A549 (cell line): ENCODE data around the gene RUFY2. TPM values are rescaled to one million over a fixed set of nuclear protein-coding genes. Genes with fewer than 3 reads are reported as not detected.

Source experiments
- ATAC-seq, 2 experiments: fragments of 200-7000 bp in 1 of 2; fragments of >200 bp in 1 of 2; cut with Nextera tagmentation in 1 of 2; cut with Tn5 transposase in 1 of 2; 3 replicates each; pipeline versions ENCODE4 v1.8.0 to v1.9.1; 2018 to 2020; ENCODE audit warnings: mild to moderate bottlenecking in 1 of 2, moderate library complexity in 1 of 2
- CTCF ChIA-PET: fragments of 300-600 bp; sonication (Branson Sonifier 250); formaldehyde crosslinking; extraction: SDS; loops from one replicate; lab custom pipeline; 2021; ENCODE audit warnings: antibody characterized with exemption, inconsistent platforms; lab: Yijun Ruan, JAX
- POLR2A ChIA-PET: fragments of 350-600 bp; formaldehyde crosslinking; extraction: SDS; loops from one replicate; lab custom pipeline; 2021; ENCODE audit warnings: antibody characterized with exemption, inconsistent platforms; lab: Yijun Ruan, JAX
- DNase-seq, 2 experiments: peaks; one replicate each; pipeline versions ENCODE4 v3.0.0 to v3.0.0-alpha.2; 2011 to 2016; ENCODE audit warnings: low read depth in 1 of 2, low spot score in 1 of 2
- FAIRE-seq: peaks from 2 replicates; lab custom pipeline; 2011; peaks lifted over from hg19 to GRCh38; lab: Jason Lieb, UNC
- H3K27ac ChIP-seq, 2 experiments: fragments of >200 bp; sonication (Bioruptor Twin); formaldehyde crosslinking; 3 replicates each; pipeline ENCODE4 v1.5.1; 2016 to 2017
- H3K4me1 ChIP-seq: fragments of >200 bp; sonication (Bioruptor Twin); formaldehyde crosslinking; 3 replicates; pipeline ENCODE4 v1.6.1; 2016
- H3K4me2 ChIP-seq: fragments of >200 bp; sonication (Bioruptor Twin); formaldehyde crosslinking; 3 replicates; pipeline ENCODE4 v1.6.1; 2016
- H3K4me3 ChIP-seq: fragments of >200 bp; sonication (Bioruptor Twin); formaldehyde crosslinking; 3 replicates; pipeline ENCODE4 v1.5.1; 2016
- H3K9me3 ChIP-seq: fragments of >200 bp; sonication (Bioruptor Twin); formaldehyde crosslinking; 3 replicates; pipeline ENCODE4 v1.6.1; 2016
- CEBPB ChIP-seq, 2 experiments: fragments of >200 bp in 1 of 2; sonication (Bioruptor Twin) in 1 of 2; formaldehyde crosslinking in 1 of 2; IDR thresholded peaks; 2 replicates each; pipeline ENCODE4 v1.6.1; 2012 to 2016
- CHD4 ChIP-seq: fragments of 200-600 bp; sonication (generic); IDR thresholded peaks from 2 replicates; pipeline ENCODE4 v1.6.1; 2016; ENCODE audit warnings: antibody characterized with exemption, mild to moderate bottlenecking, borderline replicate concordance
- ESRRA ChIP-seq: fragments of 150-350 bp; IDR thresholded peaks from 2 replicates; pipeline ENCODE4 v1.6.1; 2014; ENCODE audit warnings: mild to moderate bottlenecking, low read length, borderline replicate concordance
- FOSB ChIP-seq: fragments of 250-450 bp; sonication (Bioruptor Pico); IDR thresholded peaks from 2 replicates; pipeline ENCODE4 v1.5.0; 2020; ENCODE audit warnings: mild to moderate bottlenecking, moderate library complexity
- HDAC2 ChIP-seq: fragments of 200-600 bp; sonication (generic); IDR thresholded peaks from 2 replicates; pipeline ENCODE4 v1.6.1; 2016
- HEYL ChIP-seq: fragments of 250-450 bp; sonication (Bioruptor Pico); IDR thresholded peaks from 2 replicates; pipeline ENCODE4 v1.8.0; 2021; ENCODE audit warnings: mild to moderate bottlenecking, moderate library complexity
- HMGXB4 ChIP-seq: fragments of 250-450 bp; sonication (Bioruptor Pico); IDR thresholded peaks from 2 replicates; pipeline ENCODE4 v1.5.0; 2021; ENCODE audit warnings: mild to moderate bottlenecking, moderate library complexity, borderline replicate concordance
- JUNB ChIP-seq: fragments of >200 bp; sonication (Bioruptor Twin); formaldehyde crosslinking; IDR thresholded peaks from 2 replicates; pipeline ENCODE4 v1.6.1; 2016
- MAX ChIP-seq: IDR thresholded peaks from 2 replicates; pipeline ENCODE4 v1.6.1; 2012
- POLR2AphosphoS2 ChIP-seq: conservative IDR thresholded peaks from 2 replicates; pipeline ENCODE4 v1.6.1; 2012; ENCODE audit warnings: low read length, improper control_type of control experiment, inconsistent platforms
- RAD21 ChIP-seq, 2 experiments: fragments of >200 bp in 1 of 2; sonication (Bioruptor Twin) in 1 of 2; formaldehyde crosslinking in 1 of 2; IDR thresholded peaks in 1 of 2; conservative IDR thresholded peaks in 1 of 2; 2 replicates in 1 of 2; 3 replicates in 1 of 2; pipeline ENCODE4 v1.6.1; 2012 to 2018; ENCODE audit warnings: inconsistent platforms in 1 of 2
- RARB ChIP-seq: fragments of 250-450 bp; sonication (Bioruptor Pico); IDR thresholded peaks from 2 replicates; pipeline ENCODE4 v1.8.0; 2021; ENCODE audit warnings: mild to moderate bottlenecking, moderate library complexity
- REST ChIP-seq: fragments of 200-600 bp; sonication (generic); IDR thresholded peaks from 2 replicates; pipeline ENCODE4 v1.6.1; 2016; ENCODE audit warnings: antibody characterized with exemption, mild to moderate bottlenecking, moderate library complexity
- SMC3 ChIP-seq: fragments of >200 bp; sonication (Bioruptor Twin); formaldehyde crosslinking; IDR thresholded peaks from 3 replicates; pipeline ENCODE4 v1.6.1; 2018; ENCODE audit warnings: inconsistent platforms
- WGBS: methylation state at CpG from one replicate; pipeline ENCODE4 v1.1.6; 2017; ENCODE audit errors: missing lambda C conversion rate; 5-methylcytosine and 5-hydroxymethylcytosine counted together
- polyA plus RNA-seq, 4 experiments: library from polyadenylated mRNA; depleted of rRNA in 3 of 4; stranded (reverse); fragments of >200 nt; fragmentation: RNase III in 1 of 4; extraction: RNeasy Plus Mini Kit Qiagen cat#74134 plus additional on column Dnase treatment in 1 of 4; gene quantifications; 2 replicates in 3 of 4; 3 replicates in 1 of 4; pipeline ENCODE4 v1.2.3, GENCODE V29; 2011 to 2017

RUFY2 gene
- polyA plus RNA-seq, 2 of the 4 experiments (the other 2 are of a cell fraction), result 7.9 to 20.3 TPM

GRCh38 chr10:68342909-68343516 is 64.1 kb downstream of the RUFY2 start:
- no peak overlapping the region for H3K4me2 ChIP-seq
- DNase-seq (no peak), FAIRE-seq (no peak), ATAC-seq (no peak)
- POLR2A ChIA-PET, result interaction anchor here (1.4 kb wide), 1 partner anchor 11 kb away, joined by 3 read pairs; the partner anchor contains the start of gene HNRNPH3
- TF ChIP-seq FOSB (CRISPR knock-in tag) (no peak), MAX (no peak), REST (peak; percentile 29; the same call in 1 of the 2 replicates), SMC3 (no peak), RARB (CRISPR knock-in tag) (peak; percentile 7; the same call in 1 of the 2 replicates), POLR2AphosphoS2 (no peak), JUNB (0 out of 2 replicates have a peak, but pooled peaks have one; percentile 9), RAD21 (conservative IDR thresholded peaks at IDR 0.05 in 1 of 2, IDR thresholded peaks at IDR 0.05 in 1 of 2) (no peak)
- no peak overlapping the region for H3K4me3 ChIP-seq
- peaks cover 8% of the 10 kb centered on the region; the same call in 2 of the 3 replicates for H3K4me1 ChIP-seq
- no peaks in the 10 kb centered on the region for H3K9me3 ChIP-seq
- CTCF ChIA-PET, result interaction anchor here (0.5 kb wide), 1 partner anchor 68 kb away, joined by 3 read pairs; no protein-coding TSS in a partner anchor
- no peak overlapping the region for H3K27ac ChIP-seq
- 88% methylated on average over 3 of the region's 3 CpGs for WGBS

GRCh38 chr10:68340358-68341080 is 66.6 kb downstream of the RUFY2 start:
- no peak for DNase-seq
- TF ChIP-seq REST (no peak), CEBPB (IDR thresholded peaks at IDR 0.05) (no peak), HEYL (CRISPR knock-in tag) (no peak), POLR2AphosphoS2 (no peak), HDAC2 (no peak), HMGXB4 (no peak), ESRRA (no peak), CHD4 (no peak)
- no peak for ATAC-seq
- H3K27ac ChIP-seq, result no peak overlapping the region
- H3K9me3 ChIP-seq, result no peaks in the 10 kb centered on the region
- ChIA-PET POLR2A (interaction anchor here (2.2 kb wide), 1 partner anchor 8 kb away, joined by 12 read pairs; the partner anchor contains the start of genes HNRNPH3 and PBLD), CTCF (interaction anchor here (2.0 kb wide), 1 partner anchor 8 kb away, joined by 8 read pairs; no protein-coding TSS in a partner anchor)
- H3K4me3 ChIP-seq, result no peak overlapping the region
- FAIRE-seq, result no peak
- peaks cover 32% of the 10 kb centered on the region for H3K4me1 ChIP-seq
- 93% methylated on average over 8 of the region's 8 CpGs for WGBS
- no peak overlapping the region for H3K4me2 ChIP-seq
